WTC11 (cell line): Measurements from ENCODE around the gene FLRT3.

ENCODE experiments used
- E2F1 ChIP-seq: sonication (generic); formaldehyde crosslinking; IDR thresholded peaks from 2 replicates; pipeline ENCODE4 v1.8.0; 2022; ENCODE audit warnings: mild to moderate bottlenecking, missing genetic modification reagents
- EMX1 ChIP-seq: fragments of 250-450 bp; sonication (Bioruptor Pico); IDR thresholded peaks from 2 replicates; pipeline ENCODE4 v1.8.0; 2021; ENCODE audit warnings: mild to moderate bottlenecking
- NFE2L1 ChIP-seq: sonication (generic); formaldehyde crosslinking; IDR thresholded peaks from 2 replicates; pipeline ENCODE4 v1.8.1; 2023; ENCODE audit warnings: missing genetic modification reagents
- PRRX2 ChIP-seq: fragments of 250-450 bp; sonication (Bioruptor Pico); IDR thresholded peaks from 2 replicates; pipeline ENCODE4 v1.8.0; 2021; ENCODE audit warnings: mild to moderate bottlenecking
- RORB ChIP-seq: fragments of 250-450 bp; sonication (Bioruptor Pico); IDR thresholded peaks from 2 replicates; pipeline ENCODE4 v1.9.0; 2021; ENCODE audit warnings: mild to moderate bottlenecking
- ZNF671 ChIP-seq: fragments of 250-450 bp; sonication (Bioruptor Pico); IDR thresholded peaks from 2 replicates; pipeline ENCODE4 v1.8.0; 2021; ENCODE audit warnings: mild to moderate bottlenecking
- TF ChIP-seq, protein P1 (sequence below): fragments of 200-600 bp; IDR thresholded peaks from 2 replicates; pipeline ENCODE4 v1.8.0; 2022; ENCODE audit warnings: antibody characterized with exemption
- TF ChIP-seq, protein P2 (sequence below): sonication (generic); formaldehyde crosslinking; conservative IDR thresholded peaks from 2 replicates; pipeline ENCODE4 v1.8.1; 2022; ENCODE audit warnings: mild to moderate bottlenecking, missing genetic modification reagents
- TF ChIP-seq, protein P3 (sequence below): sonication (generic); formaldehyde crosslinking; IDR thresholded peaks from 2 replicates; pipeline ENCODE4 v1.8.1; 2023; ENCODE audit warnings: mild to moderate bottlenecking, missing genetic modification reagents, moderate library complexity
- TF ChIP-seq, protein P4 (sequence below): sonication (generic); formaldehyde crosslinking; IDR thresholded peaks from 2 replicates; pipeline ENCODE4 v1.8.0; 2022; ENCODE audit warnings: mild to moderate bottlenecking, missing genetic modification reagents

DNA sequence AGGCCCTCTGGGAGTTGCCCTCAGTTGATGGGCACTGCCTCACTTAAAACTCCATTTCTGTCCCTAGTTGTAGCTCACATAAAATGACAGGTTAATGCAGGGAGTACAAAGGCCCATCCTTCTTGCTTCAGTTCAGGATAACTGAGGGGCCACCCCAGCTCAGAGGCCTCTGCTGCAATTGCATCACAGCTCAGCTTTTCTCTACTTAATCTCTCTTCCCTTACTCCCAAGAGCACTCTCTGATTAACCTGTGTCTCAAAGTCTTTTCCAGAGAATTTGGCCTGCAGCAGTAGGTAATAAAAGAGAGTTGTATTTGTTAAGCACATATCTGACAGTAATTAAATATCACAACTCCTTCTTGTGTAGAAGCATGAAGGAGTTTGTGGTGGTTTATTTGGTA, 40.9 kb upstream of the FLRT3 start:
- TF ChIP-seq, protein P1, sequence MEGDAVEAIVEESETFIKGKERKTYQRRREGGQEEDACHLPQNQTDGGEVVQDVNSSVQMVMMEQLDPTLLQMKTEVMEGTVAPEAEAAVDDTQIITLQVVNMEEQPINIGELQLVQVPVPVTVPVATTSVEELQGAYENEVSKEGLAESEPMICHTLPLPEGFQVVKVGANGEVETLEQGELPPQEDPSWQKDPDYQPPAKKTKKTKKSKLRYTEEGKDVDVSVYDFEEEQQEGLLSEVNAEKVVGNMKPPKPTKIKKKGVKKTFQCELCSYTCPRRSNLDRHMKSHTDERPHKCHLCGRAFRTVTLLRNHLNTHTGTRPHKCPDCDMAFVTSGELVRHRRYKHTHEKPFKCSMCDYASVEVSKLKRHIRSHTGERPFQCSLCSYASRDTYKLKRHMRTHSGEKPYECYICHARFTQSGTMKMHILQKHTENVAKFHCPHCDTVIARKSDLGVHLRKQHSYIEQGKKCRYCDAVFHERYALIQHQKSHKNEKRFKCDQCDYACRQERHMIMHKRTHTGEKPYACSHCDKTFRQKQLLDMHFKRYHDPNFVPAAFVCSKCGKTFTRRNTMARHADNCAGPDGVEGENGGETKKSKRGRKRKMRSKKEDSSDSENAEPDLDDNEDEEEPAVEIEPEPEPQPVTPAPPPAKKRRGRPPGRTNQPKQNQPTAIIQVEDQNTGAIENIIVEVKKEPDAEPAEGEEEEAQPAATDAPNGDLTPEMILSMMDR = no peak
- TF ChIP-seq, protein P2, sequence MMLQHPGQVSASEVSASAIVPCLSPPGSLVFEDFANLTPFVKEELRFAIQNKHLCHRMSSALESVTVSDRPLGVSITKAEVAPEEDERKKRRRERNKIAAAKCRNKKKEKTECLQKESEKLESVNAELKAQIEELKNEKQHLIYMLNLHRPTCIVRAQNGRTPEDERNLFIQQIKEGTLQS (CRISPR knock-in tag) = no peak
- no peak for TF ChIP-seq NFE2L1 (CRISPR knock-in tag)
- TF ChIP-seq PRRX2 (CRISPR knock-in tag) = no peak
- no peak for TF ChIP-seq E2F1 (CRISPR knock-in tag)
- TF ChIP-seq, protein P3, sequence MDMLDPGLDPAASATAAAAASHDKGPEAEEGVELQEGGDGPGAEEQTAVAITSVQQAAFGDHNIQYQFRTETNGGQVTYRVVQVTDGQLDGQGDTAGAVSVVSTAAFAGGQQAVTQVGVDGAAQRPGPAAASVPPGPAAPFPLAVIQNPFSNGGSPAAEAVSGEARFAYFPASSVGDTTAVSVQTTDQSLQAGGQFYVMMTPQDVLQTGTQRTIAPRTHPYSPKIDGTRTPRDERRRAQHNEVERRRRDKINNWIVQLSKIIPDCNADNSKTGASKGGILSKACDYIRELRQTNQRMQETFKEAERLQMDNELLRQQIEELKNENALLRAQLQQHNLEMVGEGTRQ (CRISPR knock-in tag) = no peak
- no peak for TF ChIP-seq ZNF671 (CRISPR knock-in tag)
- TF ChIP-seq, protein P4, sequence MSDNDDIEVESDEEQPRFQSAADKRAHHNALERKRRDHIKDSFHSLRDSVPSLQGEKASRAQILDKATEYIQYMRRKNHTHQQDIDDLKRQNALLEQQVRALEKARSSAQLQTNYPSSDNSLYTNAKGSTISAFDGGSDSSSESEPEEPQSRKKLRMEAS = no peak
- TF ChIP-seq EMX1 (CRISPR knock-in tag) = no peak
- TF ChIP-seq RORB = no peak
